HCT116 (cell line): ENCODE results near the gene GPR26. TPM values are rescaled to one million over a fixed set of nuclear protein-coding genes. Genes with fewer than 3 reads are reported as not detected.

ENCODE experiments used
- ATAC-seq: fragments of 200-7000 bp; cut with Tn5 transposase; 2 replicates; pipeline ENCODE4 v1.9.1; 2020; ENCODE audit warnings: mild to moderate bottlenecking, moderate library complexity
- BruUV-seq: library from RNA; stranded (reverse); fragments of 400-500 nt; replicated peaks from 2 replicates; lab custom pipeline; 2021; lab: Mats Ljungman, UMichigan
- CTCF ChIA-PET: fragments of 300-600 bp; sonication (Branson Sonifier 250); formaldehyde crosslinking; loops from one replicate; lab custom pipeline; 2021; ENCODE audit warnings: antibody characterized with exemption; lab: Charles Lee
- POLR2A ChIA-PET: fragments of 300-600, 350-600 bp; sonication (Branson Sonifier 250); formaldehyde crosslinking; loops from one replicate; lab custom pipeline; 2021; ENCODE audit warnings: antibody characterized with exemption; lab: Charles Lee
- RAD21 ChIA-PET, 2 experiments: fragments of 300-600 bp; sonication (Branson Sonifier 250); formaldehyde crosslinking; loops; one replicate each; lab custom pipeline; 2023; ENCODE audit warnings: low total read pairs in 2 of 2; ENCODE audit not compliant: uncharacterized antibody in 2 of 2, unreplicated experiment in 2 of 2, low non-redundant PET in 1 of 2; lab: Charles Lee
- DNase-seq: peaks from one replicate; pipeline ENCODE4 v3.0.0-alpha.2; 2010; ENCODE audit warnings: low read depth, low spot score
- H2AFZ ChIP-seq: fragments of 200-600 bp; shearing (Covaris generic), sonication (generic); 2 replicates; pipeline ENCODE4 v1.6.1; 2017; ENCODE audit warnings: low read depth, mixed run types, mixed read lengths, antibody characterized with exemption, low read length; ENCODE audit not compliant: poor library complexity, severe bottlenecking
- H3K27ac ChIP-seq: 2 replicates; pipeline ENCODE4 v1.5.1; 2012; ENCODE audit warnings: low read depth, low read length
- H3K27me3 ChIP-seq: fragments of 200-600 bp; sonication (generic); 2 replicates; pipeline ENCODE4 v1.6.1; 2016; ENCODE audit warnings: mixed run types, low read length, mixed read lengths; ENCODE audit not compliant: insufficient read depth
- H3K36me3 ChIP-seq, 2 experiments: fragments of 200-500 bp in 1 of 2; fragments of 200-600 bp in 1 of 2; sonication (Bioruptor generic) in 1 of 2; sonication (generic) in 1 of 2; 2 replicates each; pipeline versions ENCODE4 v1.5.1 to v1.6.1; 2014 to 2016; ENCODE audit warnings: low read length in 2 of 2, inconsistent platforms in 1 of 2, mixed read lengths in 1 of 2, mixed run types in 1 of 2; ENCODE audit not compliant: insufficient read depth in 2 of 2, control insufficient read depth in 1 of 2
- H3K4me1 ChIP-seq, 2 experiments: fragments of 200-600 bp in 1 of 2; sonication (generic) in 1 of 2; 2 replicates each; pipeline versions ENCODE4 v1.5.1 to v1.6.1; 2012 to 2017; ENCODE audit warnings: low read length in 2 of 2, inconsistent platforms in 1 of 2, mild to moderate bottlenecking in 1 of 2, mixed read lengths in 1 of 2, mixed run types in 1 of 2, moderate library complexity in 1 of 2; ENCODE audit not compliant: insufficient read depth in 2 of 2, control insufficient read depth in 1 of 2
- H3K4me2 ChIP-seq: fragments of 200-600 bp; sonication (generic); 2 replicates; pipeline ENCODE4 v1.6.1; 2017; ENCODE audit warnings: mixed run types, low read length, mixed read lengths
- H3K4me3 ChIP-seq, 2 experiments: fragments of 200-600 bp in 1 of 2; sonication (generic) in 1 of 2; replicated peaks in 1 of 2; 2 replicates each; pipeline ENCODE4 v1.5.1; 2011 to 2016; ENCODE audit warnings: low read length in 2 of 2, control low read depth in 1 of 2, low read depth in 1 of 2, mild to moderate bottlenecking in 1 of 2, mixed read lengths in 1 of 2, mixed run types in 1 of 2
- H3K79me2 ChIP-seq: fragments of 200-600 bp; sonication (generic); 2 replicates; pipeline ENCODE4 v1.6.1; 2017; ENCODE audit warnings: mild to moderate bottlenecking, mixed run types, low read length, moderate library complexity, mixed read lengths; ENCODE audit not compliant: insufficient read depth
- H3K9ac ChIP-seq: fragments of 200-600 bp; sonication (generic); 2 replicates; pipeline ENCODE4 v1.6.1; 2016; ENCODE audit warnings: low read length, mixed read lengths
- H3K9me2 ChIP-seq: fragments of 200-600 bp; sonication (generic), shearing (Covaris generic); 2 replicates; pipeline ENCODE4 v1.6.1; 2017; ENCODE audit warnings: mixed run types, mild to moderate bottlenecking, moderate library complexity; ENCODE audit not compliant: insufficient read depth
- H3K9me3 ChIP-seq, 2 experiments: fragments of 200-500 bp in 1 of 2; fragments of 200-600 bp in 1 of 2; sonication (Bioruptor generic) in 1 of 2; sonication (generic) in 1 of 2; 2 replicates each; pipeline ENCODE4 v1.6.1; 2014 to 2017; ENCODE audit warnings: low read length in 2 of 2, mixed read lengths in 2 of 2, inconsistent platforms in 1 of 2, low read depth in 1 of 2, mild to moderate bottlenecking in 1 of 2, mixed run types in 1 of 2, moderate library complexity in 1 of 2; ENCODE audit not compliant: control insufficient read depth in 1 of 2, insufficient read depth in 1 of 2
- H4K20me1 ChIP-seq: fragments of 200-600 bp; sonication (generic), shearing (Covaris generic); 2 replicates; pipeline ENCODE4 v1.6.1; 2017; ENCODE audit warnings: mixed run types, mild to moderate bottlenecking, moderate library complexity; ENCODE audit not compliant: insufficient read depth
- CBX3 ChIP-seq: IDR thresholded peaks from 2 replicates; pipeline ENCODE4 v1.6.1; 2012; ENCODE audit warnings: low read depth
- EZH2phosphoT487 ChIP-seq: fragments of 200-600 bp; IDR thresholded peaks from 2 replicates; pipeline ENCODE4 v1.6.1; 2018; ENCODE audit warnings: antibody characterized with exemption, borderline replicate concordance
- FOSL1 ChIP-seq: IDR thresholded peaks from 2 replicates; pipeline ENCODE4 v1.6.1; 2012; ENCODE audit warnings: low read depth
- JUND ChIP-seq: IDR thresholded peaks from 2 replicates; pipeline ENCODE4 v1.6.1; 2012
- RAD21 ChIP-seq: IDR thresholded peaks from 2 replicates; pipeline ENCODE4 v1.6.1; 2012; ENCODE audit warnings: low read depth, mild to moderate bottlenecking
- REST ChIP-seq: IDR thresholded peaks from 2 replicates; pipeline ENCODE4 v1.6.1; 2012; ENCODE audit warnings: low read depth
- SIN3A ChIP-seq: IDR thresholded peaks from 2 replicates; pipeline ENCODE4 v1.6.1; 2012; ENCODE audit warnings: low read depth
- SP1 ChIP-seq: IDR thresholded peaks from 2 replicates; pipeline ENCODE4 v1.6.1; 2012; ENCODE audit warnings: low read depth
- SRF ChIP-seq: IDR thresholded peaks from 2 replicates; pipeline ENCODE4 v1.6.1; 2012; ENCODE audit warnings: low read depth
- YY1 ChIP-seq: IDR thresholded peaks from 2 replicates; pipeline ENCODE4 v1.6.1; 2011; ENCODE audit warnings: low read length, low read depth, moderate library complexity, mild to moderate bottlenecking; ENCODE audit not compliant: insufficient replicate concordance; ENCODE audit errors: extremely low read depth
- ZBTB33 ChIP-seq: IDR thresholded peaks from 2 replicates; pipeline ENCODE4 v1.6.1; 2011; ENCODE audit warnings: mild to moderate bottlenecking, low read length, moderate library complexity; ENCODE audit not compliant: insufficient replicate concordance; ENCODE audit errors: extremely low read depth
- ZFX ChIP-seq: fragments of 450-650 bp; IDR thresholded peaks from 2 replicates; pipeline ENCODE4 v1.6.1; 2017
- intact Hi-C: fragments of 100-400 bp; cut with micrococcal nuclease; formaldehyde crosslinking; loops from 2 replicates; pipeline ENCODE4 v1.10.0; 2022
- total RNA-seq: library from RNA; stranded (reverse); gene quantifications from one replicate; pipeline ENCODE4 v1.2.1, GENCODE V29; 2021; ENCODE audit not compliant: unreplicated experiment
- TF ChIP-seq, protein P1 (sequence below): IDR thresholded peaks from 2 replicates; pipeline ENCODE4 v1.6.1; 2012
- TF ChIP-seq, protein P2 (sequence below): IDR thresholded peaks from 2 replicates; pipeline ENCODE4 v1.6.1; 2012

Gene GPR26
- total RNA-seq, 1 experiment from 2014 or later, result not detected

DNA sequence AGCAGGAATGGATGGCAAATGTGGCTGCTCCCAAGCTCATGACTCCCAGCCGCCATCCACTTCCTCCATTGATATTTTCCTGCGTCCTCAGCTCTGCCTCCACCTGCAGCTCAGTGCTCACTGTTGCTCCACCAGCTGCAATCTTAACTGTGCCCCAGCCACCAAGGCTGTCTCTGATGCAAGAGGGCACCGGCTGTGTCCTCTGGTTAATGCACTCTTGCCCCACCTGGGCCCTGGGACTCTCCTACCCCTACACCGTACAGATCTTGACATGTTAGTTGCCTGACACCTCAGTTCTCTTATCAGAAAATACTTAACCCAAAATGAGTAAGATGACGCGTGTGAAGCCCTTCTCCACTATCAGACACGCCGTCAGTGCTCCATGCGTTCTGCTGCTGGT is 45.5 kb upstream of the GPR26 start:
- peaks cover 82% of the 10 kb centered on the region for H3K27me3 ChIP-seq
- intact Hi-C loops, result no loop called here
- ChIA-PET RAD21 (no interaction called here), CTCF (no interaction called here), POLR2A (no interaction called here)
- no TSS peak for BruUV-seq
- H3K79me2 ChIP-seq, result no peaks in the 10 kb centered on the region
- H2AFZ ChIP-seq, result no peak overlapping the region
- H3K27ac ChIP-seq, result no peak overlapping the region
- no peaks in the 10 kb centered on the region for H3K4me1 ChIP-seq
- no peak for ATAC-seq
- no peak for TF ChIP-seq ZFX
- no peak for TF ChIP-seq YY1
- no peak for TF ChIP-seq JUND
- no peak for TF ChIP-seq SRF
- TF ChIP-seq REST, result no peak
- no peak for TF ChIP-seq ZBTB33
- no peak for TF ChIP-seq SP1
- TF ChIP-seq, protein P1, sequence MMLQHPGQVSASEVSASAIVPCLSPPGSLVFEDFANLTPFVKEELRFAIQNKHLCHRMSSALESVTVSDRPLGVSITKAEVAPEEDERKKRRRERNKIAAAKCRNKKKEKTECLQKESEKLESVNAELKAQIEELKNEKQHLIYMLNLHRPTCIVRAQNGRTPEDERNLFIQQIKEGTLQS, result no peak
- no peak for TF ChIP-seq SIN3A
- TF ChIP-seq RAD21, result no peak
- TF ChIP-seq CBX3, result no peak
- TF ChIP-seq, protein P2, sequence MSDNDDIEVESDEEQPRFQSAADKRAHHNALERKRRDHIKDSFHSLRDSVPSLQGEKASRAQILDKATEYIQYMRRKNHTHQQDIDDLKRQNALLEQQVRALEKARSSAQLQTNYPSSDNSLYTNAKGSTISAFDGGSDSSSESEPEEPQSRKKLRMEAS, result no peak
- TF ChIP-seq FOSL1, result no peak
- TF ChIP-seq EZH2phosphoT487, result no peak
- H3K4me3 ChIP-seq, result no peak overlapping the region
- no peaks in the 10 kb centered on the region for H3K9me2 ChIP-seq
- no peaks in the 10 kb centered on the region for H4K20me1 ChIP-seq
- H3K9me3 ChIP-seq, result no peaks in the 10 kb centered on the region
- no peaks in the 10 kb centered on the region for H3K36me3 ChIP-seq
- DNase-seq, result no peak
- H3K9ac ChIP-seq, result no peak overlapping the region
- no peak overlapping the region for H3K4me2 ChIP-seq
